Smooth muscle cell (in vitro differentiated cells): ENCODE measurements around the gene MR1. TPM values are rescaled to one million over a fixed set of nuclear protein-coding genes. Genes with fewer than 3 reads are reported as not detected.

ENCODE experiments used
- DNase-seq: peaks from one replicate; lab custom pipeline; 2025; ENCODE audit not compliant: unreplicated experiment; lab: John Stamatoyannopoulos, UW
- H2AFZ ChIP-seq: fragments of 200-600 bp; sonication (generic); 2 replicates; pipeline ENCODE4 v1.6.0; 2016; ENCODE audit warnings: antibody characterized with exemption, low read depth, mild to moderate bottlenecking
- H3F3A ChIP-seq: fragments of 200-600 bp; sonication (generic); 2 replicates; pipeline ENCODE4 v1.6.0; 2017; ENCODE audit warnings: antibody characterized with exemption, low read depth
- H3K27ac ChIP-seq: fragments of 200-600 bp; sonication (generic); 2 replicates; pipeline ENCODE4 v1.5.1; 2016; ENCODE audit warnings: low read depth, mild to moderate bottlenecking
- H3K27me3 ChIP-seq: fragments of 200-600 bp; sonication (generic); 2 replicates; pipeline ENCODE4 v1.6.1; 2016; ENCODE audit warnings: low read depth, mild to moderate bottlenecking
- H3K36me3 ChIP-seq: fragments of 200-600 bp; sonication (generic); 2 replicates; pipeline ENCODE4 v1.5.1; 2016; ENCODE audit warnings: low read depth
- H3K4me1 ChIP-seq: fragments of 200-600 bp; sonication (generic); 2 replicates; pipeline ENCODE4 v1.5.1; 2016; ENCODE audit warnings: low read depth
- H3K4me2 ChIP-seq: fragments of 200-600 bp; sonication (generic); 2 replicates; pipeline ENCODE4 v1.6.0; 2016; ENCODE audit warnings: mild to moderate bottlenecking
- H3K4me3 ChIP-seq: fragments of 200-600 bp; sonication (generic); 2 replicates; pipeline ENCODE4 v1.5.1; 2016; ENCODE audit warnings: mild to moderate bottlenecking
- H3K79me2 ChIP-seq: fragments of 200-600 bp; sonication (generic); 2 replicates; pipeline ENCODE4 v1.6.0; 2016; ENCODE audit warnings: low read depth, mild to moderate bottlenecking
- H3K9ac ChIP-seq: fragments of 200-600 bp; sonication (generic); 2 replicates; pipeline ENCODE4 v1.6.0; 2016; ENCODE audit warnings: low read depth
- H3K9me3 ChIP-seq: fragments of 200-600 bp; sonication (generic); replicated peaks from 2 replicates; pipeline ENCODE4 v1.5.1; 2016; ENCODE audit warnings: low read depth
- H4K20me1 ChIP-seq: fragments of 200-600 bp; sonication (generic); 2 replicates; pipeline ENCODE4 v1.6.0; 2016; ENCODE audit warnings: low read depth
- WGBS: methylation state at CpG from one replicate; pipeline ENCODE4 v1.1.7; 2016; ENCODE audit warnings: low lambda C conversion rate; 5-methylcytosine and 5-hydroxymethylcytosine counted together
- polyA plus RNA-seq: library from polyadenylated mRNA; unstranded; fragments of >200 nt; fragmentation: Nextera tagmentation; extraction: Ambion mirVana; gene quantifications from 2 replicates; pipeline ENCODE4 v1.2.1, GENCODE V29; 2016
- total RNA-seq: library from RNA; depleted of rRNA; stranded (reverse); fragments of >200 nt; gene quantifications from 2 replicates; pipeline ENCODE4 v1.2.3, GENCODE V29; 2014
- TF ChIP-seq, protein P1 (sequence below): fragments of 200-600 bp; sonication (generic); IDR thresholded peaks from 2 replicates; pipeline ENCODE4 v1.5.1; 2017; ENCODE audit warnings: borderline replicate concordance, mild to moderate bottlenecking, antibody characterized with exemption; ENCODE audit not compliant: insufficient read depth, poor library complexity, severe bottlenecking

The MR1 gene
- total and polyA plus RNA-seq, 2 experiments from 2014 or later, result 0.26 to 2.1 TPM

- Histone ChIP-seq H3K4me3 (peak overlapping the region; percentile 94), H3K9me3 (no peaks in the 10 kb centered on the region), H3K27ac (peak overlapping the region; percentile 86), H3K27me3 (no peaks in the 10 kb centered on the region), H4K20me1 (peaks cover 53% of the 10 kb centered on the region), H3K4me1 (peaks cover 38% of the 10 kb centered on the region), H3K4me2 (peak overlapping the region; percentile 100), H2AFZ (no peak overlapping the region), H3F3A (peaks cover 3% of the 10 kb centered on the region), H3K9ac (peak overlapping the region; percentile 95), H3K36me3 (no peaks in the 10 kb centered on the region), H3K79me2 (peaks cover 37% of the 10 kb centered on the region)
- no peak for DNase-seq
- 26% methylated on average over 9 of the region's 9 CpGs for WGBS
- TF ChIP-seq, protein P1, sequence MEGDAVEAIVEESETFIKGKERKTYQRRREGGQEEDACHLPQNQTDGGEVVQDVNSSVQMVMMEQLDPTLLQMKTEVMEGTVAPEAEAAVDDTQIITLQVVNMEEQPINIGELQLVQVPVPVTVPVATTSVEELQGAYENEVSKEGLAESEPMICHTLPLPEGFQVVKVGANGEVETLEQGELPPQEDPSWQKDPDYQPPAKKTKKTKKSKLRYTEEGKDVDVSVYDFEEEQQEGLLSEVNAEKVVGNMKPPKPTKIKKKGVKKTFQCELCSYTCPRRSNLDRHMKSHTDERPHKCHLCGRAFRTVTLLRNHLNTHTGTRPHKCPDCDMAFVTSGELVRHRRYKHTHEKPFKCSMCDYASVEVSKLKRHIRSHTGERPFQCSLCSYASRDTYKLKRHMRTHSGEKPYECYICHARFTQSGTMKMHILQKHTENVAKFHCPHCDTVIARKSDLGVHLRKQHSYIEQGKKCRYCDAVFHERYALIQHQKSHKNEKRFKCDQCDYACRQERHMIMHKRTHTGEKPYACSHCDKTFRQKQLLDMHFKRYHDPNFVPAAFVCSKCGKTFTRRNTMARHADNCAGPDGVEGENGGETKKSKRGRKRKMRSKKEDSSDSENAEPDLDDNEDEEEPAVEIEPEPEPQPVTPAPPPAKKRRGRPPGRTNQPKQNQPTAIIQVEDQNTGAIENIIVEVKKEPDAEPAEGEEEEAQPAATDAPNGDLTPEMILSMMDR, result no peak
Observed at GRCh38 chr1:181090641-181091126, 56.9 kb downstream of the MR1 start.

DNA sequence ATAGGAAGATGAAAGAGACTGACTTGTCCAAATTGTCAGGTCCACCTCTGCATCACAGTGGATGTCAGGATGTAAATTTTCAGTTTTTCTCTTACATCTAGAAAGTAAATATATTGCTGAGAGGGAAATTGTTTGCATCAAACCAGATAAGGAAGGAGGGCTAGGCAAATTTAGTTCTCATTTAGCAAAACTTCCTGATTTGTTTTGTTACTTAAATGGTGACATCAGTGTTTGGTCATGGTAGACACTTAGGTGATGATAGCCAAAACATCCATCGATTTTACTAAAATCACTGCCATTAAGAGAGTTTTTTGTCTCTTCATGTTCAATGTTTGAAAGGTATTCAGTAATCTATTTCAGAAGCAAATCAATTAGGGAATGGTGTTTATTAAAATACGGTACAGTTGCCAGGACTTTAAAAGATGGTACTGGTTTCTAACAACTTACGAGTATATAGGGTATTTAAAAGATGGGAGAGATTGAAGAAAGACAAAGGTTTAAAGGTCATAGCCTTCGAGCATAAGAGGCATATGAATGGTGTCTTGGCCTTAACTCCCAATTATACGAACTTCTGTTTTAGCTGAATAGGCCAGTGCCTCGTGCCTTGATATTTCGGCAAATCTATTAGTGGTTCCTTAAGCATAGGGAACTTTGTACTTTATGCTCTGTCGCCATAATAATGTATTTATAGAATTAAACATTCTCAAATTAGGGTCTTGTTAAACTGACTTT is 57.7 kb downstream of the MR1 start:
- no peak for DNase-seq
- TF ChIP-seq, protein P1, result no peak
- H3K79me2 ChIP-seq, result peaks cover 37% of the 10 kb centered on the region
- H3K27ac ChIP-seq, result peak overlapping the region; percentile 86
- peak overlapping the region; percentile 95 for H3K9ac ChIP-seq
- no peaks in the 10 kb centered on the region for H3K36me3 ChIP-seq
- peak overlapping the region; percentile 100 for H3K4me2 ChIP-seq
- peak overlapping the region; percentile 94 for H3K4me3 ChIP-seq
- H4K20me1 ChIP-seq, result peaks cover 53% of the 10 kb centered on the region
- H3F3A ChIP-seq, result peaks cover 3% of the 10 kb centered on the region
- H3K4me1 ChIP-seq, result peaks cover 45% of the 10 kb centered on the region
- 87% methylated on average over 8 of the region's 8 CpGs for WGBS
- no peaks in the 10 kb centered on the region for H3K27me3 ChIP-seq
- no peaks in the 10 kb centered on the region for H3K9me3 ChIP-seq
- no peak overlapping the region for H2AFZ ChIP-seq

- Histone ChIP-seq H3K9me3 (no peaks in the 10 kb centered on the region), H3K4me3 (peak overlapping the region; percentile 94), H3K4me2 (peak overlapping the region; percentile 100), H3K9ac (peak overlapping the region; percentile 95), H3K4me1 (peaks cover 51% of the 10 kb centered on the region), H3K79me2 (peaks cover 37% of the 10 kb centered on the region), H3K36me3 (no peaks in the 10 kb centered on the region), H2AFZ (no peak overlapping the region), H3K27me3 (no peaks in the 10 kb centered on the region), H3K27ac (peak overlapping the region; percentile 86), H4K20me1 (peaks cover 53% of the 10 kb centered on the region), H3F3A (peaks cover 7% of the 10 kb centered on the region)
- TF ChIP-seq, protein P1, result no peak
- no peak for DNase-seq
- WGBS, result 91% methylated on average over 2 of the region's 2 CpGs
Observed at GRCh38 chr1:181092056-181092455, 58.3 kb downstream of the MR1 start.
